Stimulated activated CD8-positive, alpha-beta memory T cell treated with anti-CD3 and anti-CD28 coated beads, Interleukin-15, amount 100 ng/mL, for 48 hours (primary cell): Measurements from ENCODE around the gene ADGRF5.

Source experiments
- DNase-seq, 2 donors: peaks; one replicate each; pipeline ENCODE4 v3.0.0-alpha.2; 2020; ENCODE audit warnings: low read depth in 2 of 2

ADGRF5 gene

GRCh38 chr6:46930331-46930730, 8.6 kb upstream of the ADGRF5 start:
- DNase-seq = no peak

- no peak for DNase-seq
Measured at GRCh38 chr6:46927066-46927465, 5.3 kb upstream of the ADGRF5 start.

GRCh38 chr6:46926481-46926880, 4.7 kb upstream of the ADGRF5 start:
- no peak for DNase-seq

- DNase-seq = no peak
Measured at GRCh38 chr6:46925563-46926253, 4.0 kb upstream of the ADGRF5 start.

- no peak for DNase-seq
Measured at GRCh38 chr6:46923476-46923875, 1.7 kb upstream of the ADGRF5 start.

DNA sequence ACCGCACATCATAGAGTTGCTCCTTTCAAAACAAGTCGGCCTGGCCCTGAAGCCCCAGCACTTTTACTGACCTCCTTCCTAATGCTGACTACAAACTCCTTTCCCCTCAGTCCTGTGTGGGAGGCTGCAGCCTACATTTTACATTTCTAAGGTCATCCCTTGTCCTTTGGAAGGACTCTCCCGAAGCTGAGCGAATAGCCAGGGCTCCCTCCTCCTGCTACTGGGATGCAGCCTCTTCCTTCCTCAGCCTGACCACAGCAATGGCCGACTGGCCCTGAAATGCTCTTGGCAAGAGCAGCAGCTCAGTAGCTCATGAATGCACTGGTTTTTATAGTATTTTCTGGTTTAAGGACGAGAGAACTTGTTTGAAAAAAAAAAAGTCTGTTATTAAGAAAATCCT, 679 bp downstream of the ADGRF5 start:
- no peak for DNase-seq

GRCh38 chr6:46918806-46919205, 2.9 kb downstream of the ADGRF5 start:
- DNase-seq = no peak

- DNase-seq = no peak
Measured at GRCh38 chr6:46917002-46917545, 4.7 kb downstream of the ADGRF5 start.

DNA sequence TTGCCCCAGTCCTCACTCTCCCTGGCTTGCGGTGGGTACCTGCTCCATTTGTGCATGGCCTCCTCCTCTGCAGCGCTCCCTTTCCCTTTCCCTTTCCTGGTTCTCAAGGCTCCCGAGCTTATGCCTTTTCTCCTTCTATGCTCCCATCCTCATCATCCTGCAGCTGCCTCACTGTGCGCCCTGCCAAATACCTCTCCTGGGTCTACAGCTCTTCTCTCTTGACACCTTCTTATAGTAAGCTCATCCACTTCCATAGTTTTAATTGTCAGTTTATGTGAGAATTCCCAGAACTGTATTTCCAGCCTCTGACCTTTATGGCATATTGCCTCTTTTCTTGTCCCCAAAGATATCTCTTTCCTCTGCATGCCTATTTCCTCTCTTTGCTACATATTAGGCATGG, 5.9 kb downstream of the ADGRF5 start:
- DNase-seq = no peak

GRCh38 chr6:46915380-46915779, 6.4 kb downstream of the ADGRF5 start:
- DNase-seq = no peak

- DNase-seq = no peak
Measured at GRCh38 chr6:46914279-46914810, 7.4 kb downstream of the ADGRF5 start.

GRCh38 chr6:46909371-46909770, 12.4 kb downstream of the ADGRF5 start:
- DNase-seq = no peak

GRCh38 chr6:46906776-46907175, 15.0 kb downstream of the ADGRF5 start:
- no peak for DNase-seq

DNA sequence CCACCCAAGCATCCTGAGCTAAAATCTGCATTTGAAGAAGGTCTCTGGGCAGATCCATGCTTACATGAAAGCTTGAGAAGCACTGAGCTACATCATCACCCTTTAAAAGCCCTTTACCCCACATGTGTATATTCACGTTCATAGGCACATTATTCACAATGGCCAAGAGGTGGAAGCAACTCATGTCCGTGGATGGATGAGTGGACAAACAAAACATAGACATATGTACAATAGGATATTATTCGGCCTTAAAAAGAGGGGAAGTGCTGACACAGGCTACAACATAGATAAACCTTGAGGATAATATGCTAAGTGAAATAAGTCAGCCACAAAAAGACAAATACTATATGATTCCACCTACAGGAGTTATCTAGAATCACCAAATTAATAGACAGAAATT, 17.6 kb downstream of the ADGRF5 start:
- DNase-seq = no peak

GRCh38 chr6:46903175-46903574, 18.6 kb downstream of the ADGRF5 start:
- DNase-seq = no peak

GRCh38 chr6:46901882-46902314, 19.8 kb downstream of the ADGRF5 start:
- no peak for DNase-seq

DNA sequence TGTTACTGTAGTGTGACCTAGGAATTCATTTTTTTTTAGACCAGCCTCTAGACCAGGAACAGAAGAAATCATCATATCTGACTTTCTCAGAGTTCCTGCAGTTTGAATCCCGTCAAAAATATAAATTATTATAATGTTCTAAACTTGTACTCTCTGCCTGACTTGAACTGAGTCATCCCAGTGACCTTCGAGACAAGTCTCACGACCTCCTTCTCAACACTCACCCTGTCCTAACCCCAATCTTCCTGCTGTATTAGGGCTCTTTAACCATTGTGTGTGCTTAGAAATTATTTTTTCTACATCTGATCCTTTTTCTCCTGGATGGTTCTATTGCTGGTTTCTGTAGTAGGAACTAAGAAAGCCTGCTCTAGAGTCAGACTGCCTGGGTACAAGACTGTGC, 21.5 kb downstream of the ADGRF5 start:
- no peak for DNase-seq

DNA sequence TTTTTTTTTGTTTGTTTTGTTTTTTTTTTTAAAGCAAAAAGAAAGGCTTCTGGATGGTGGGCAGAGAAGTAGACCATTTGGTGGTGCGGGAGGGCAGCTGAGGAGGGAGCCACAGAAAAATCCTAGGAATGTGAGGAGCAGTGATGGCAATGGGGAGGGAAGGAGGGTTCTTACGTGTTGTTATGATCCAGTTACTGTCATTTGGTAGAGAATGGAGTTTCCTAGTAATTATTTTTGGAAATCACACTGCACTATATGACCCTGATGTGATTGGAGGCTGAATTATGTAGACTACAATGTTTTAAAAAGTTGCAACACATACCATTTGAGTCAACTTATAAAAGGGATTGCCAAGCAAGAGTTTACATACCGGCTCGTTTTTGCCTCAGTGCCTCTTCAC, 22.1 kb downstream of the ADGRF5 start:
- no peak for DNase-seq

- no peak for DNase-seq
Measured at GRCh38 chr6:46898006-46898405, 23.7 kb downstream of the ADGRF5 start.

DNA sequence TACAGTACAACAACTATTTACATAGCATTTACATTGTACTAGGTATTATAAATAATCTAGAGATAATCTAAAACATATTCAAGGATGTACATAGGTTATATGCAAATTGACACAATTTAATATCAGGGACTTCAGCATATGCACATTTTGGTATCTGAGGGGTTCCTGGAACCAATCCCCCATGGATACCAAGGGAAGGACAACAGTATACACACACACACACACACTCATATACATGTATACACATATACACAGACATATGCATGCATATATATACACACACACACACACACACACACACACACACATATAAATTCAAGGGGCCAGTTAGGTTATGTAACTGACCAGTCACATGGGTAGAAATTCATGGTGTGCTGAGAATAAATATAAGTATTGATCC, 24.9 kb downstream of the ADGRF5 start:
- DNase-seq = no peak

- DNase-seq = no peak
Measured at GRCh38 chr6:46895930-46896329, 25.8 kb downstream of the ADGRF5 start.

- DNase-seq = no peak
Measured at GRCh38 chr6:46894433-46894832, 27.3 kb downstream of the ADGRF5 start.

DNA sequence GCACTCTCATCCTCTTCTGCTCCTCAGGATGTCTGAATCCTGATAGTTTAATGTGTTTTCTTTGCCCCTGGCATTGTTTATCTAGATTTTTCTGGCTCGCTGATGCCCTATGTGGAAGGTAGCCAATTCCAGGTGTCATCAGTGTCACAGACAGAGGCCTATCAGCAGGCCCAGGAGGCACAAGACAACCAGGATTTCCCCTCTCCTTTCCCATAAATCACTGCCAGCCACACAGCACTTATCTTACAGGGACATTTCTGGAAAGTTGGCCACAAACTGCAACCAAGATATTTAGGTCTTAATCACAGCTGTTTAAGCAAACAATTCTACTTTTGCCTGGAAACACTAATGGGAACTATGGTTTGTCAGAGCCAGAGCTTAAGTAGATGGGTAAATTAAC, 28.1 kb downstream of the ADGRF5 start:
- no peak for DNase-seq
